Adipose tissue (tissue), 3 donors: ENCODE results near the gene NELFE. TPM values are rescaled to one million over a fixed set of nuclear protein-coding genes. Genes with fewer than 3 reads are reported as not detected.
A peak's percentile ranks its signal among the peaks of the same experiment; 100 is the strongest.

Source experiments
- H3K27ac ChIP-seq: one replicate; pipeline ENCODE4 v1.5.1; 2013; ENCODE audit warnings: low read depth, low read length
- WGBS, 3 donors: extraction: QIAGEN DNeasy Blood & Tissue Kit; methylation state at CpG; one replicate each; pipeline ENCODE4 v1.1.7; 2013; 5-methylcytosine and 5-hydroxymethylcytosine counted together
- polyA plus RNA-seq, 3 donors: library from polyadenylated mRNA; stranded (reverse); fragments of 200-250 nt; gene quantifications; one replicate each; pipeline ENCODE4 v1.2.3, GENCODE V29; 2013
- donor health status: healthy with polysubstance abuse.
- donor health status: Bipolar disorder and iron deficiency.
- donor health status: healthy.

Gene NELFE
- polyA plus RNA-seq, 3 donors = 38.8 to 60.8 (median 53.2) TPM

GRCh38 chr6:31958412-31958740 lies 395 bp downstream of the NELFE start:
- peak overlapping the region; percentile 28 for H3K27ac ChIP-seq
- 8 to 13% (median 10%) methylated on average over 11 of the region's 11 CpGs for WGBS, 3 donors

- 64 to 99% (median 65%) methylated on average over 3 of the region's 3 CpGs for WGBS, 3 donors
These were observed 2.0 kb downstream of the NELFE start for GRCh38 chr6:31956796-31957195.

GRCh38 chr6:31954511-31954910 lies 4.3 kb downstream of the NELFE start:
- no peak overlapping the region for H3K27ac ChIP-seq
- 95 to 98% (median 96%) methylated on average over 28 of the region's 28 CpGs for WGBS, 3 donors

More at GRCh38 chr6:31956796-31957195, 2.0 kb downstream of the NELFE start:
- H3K27ac ChIP-seq = no peak overlapping the region

GRCh38 chr6:31952890-31953289 lies 5.9 kb downstream of the NELFE start:
- no peak overlapping the region for H3K27ac ChIP-seq
- 75 to 81% (median 77%) methylated on average over 5 of the region's 5 CpGs for WGBS, 3 donors

- no peak overlapping the region for H3K27ac ChIP-seq
- WGBS, 3 donors = 48 to 57% (median 53%) methylated on average over 5 of the region's 5 CpGs
These were observed 6.5 kb downstream of the NELFE start for GRCh38 chr6:31952140-31952805.

GRCh38 chr6:31949926-31950548 lies 8.7 kb downstream of the NELFE start:
- H3K27ac ChIP-seq = no peak overlapping the region
- whole genome bisulfite sequencing, 3 donors = 81 to 92% (median 83%) methylated on average over 7 of the region's 7 CpGs

GRCh38 chr6:31948753-31949413 lies 9.9 kb downstream of the NELFE start:
- 66 to 72% (median 67%) methylated on average over 6 of the region's 6 CpGs for WGBS, 3 donors
- no peak overlapping the region for H3K27ac ChIP-seq

GRCh38 chr6:31948306-31948705 lies 10.5 kb downstream of the NELFE start:
- 69 to 82% (median 76%) methylated on average over 5 of the region's 5 CpGs for WGBS, 3 donors

GRCh38 chr6:31947864-31948263 lies 10.9 kb downstream of the NELFE start:
- H3K27ac ChIP-seq = no peak overlapping the region
- WGBS, 3 donors = 76 to 91% (median 86%) methylated on average over 4 of the region's 4 CpGs

More at GRCh38 chr6:31948306-31948705, 10.5 kb downstream of the NELFE start:
- no peak overlapping the region for H3K27ac ChIP-seq

GRCh38 chr6:31947070-31947675 lies 11.6 kb downstream of the NELFE start:
- WGBS, 3 donors = 86 to 89% (median 87%) methylated on average over 24 of the region's 24 CpGs
- H3K27ac ChIP-seq = no peak overlapping the region

- peak overlapping the region; percentile 44 for H3K27ac ChIP-seq
- 66 to 82% (median 74%) methylated on average over 11 of the region's 11 CpGs for WGBS, 3 donors
These were observed 12.3 kb downstream of the NELFE start for GRCh38 chr6:31946370-31946885.

GRCh38 chr6:31945507-31946369 lies 13.0 kb downstream of the NELFE start, which contains the start of gene CFB:
Gene CFB (plus strand): TSS chr6:31946095. CDS start chr6:31946222, 127 bp downstream.
- peak within 1 kb of the TSS; percentile 44 for H3K27ac ChIP-seq
- 37 to 46% (median 43%) methylated on average over 11 of the region's 11 CpGs for WGBS, 3 donors

GRCh38 chr6:31945154-31945506 lies 13.6 kb downstream of the NELFE start:
- H3K27ac ChIP-seq = no peak overlapping the region
- WGBS, 3 donors = 67 to 82% (median 71%) methylated on average over 9 of the region's 9 CpGs

- no peak overlapping the region for H3K27ac ChIP-seq
- 80 to 88% (median 85%) methylated on average over 3 of the region's 3 CpGs for WGBS, 3 donors
These were observed 15.0 kb downstream of the NELFE start for GRCh38 chr6:31943742-31944141.

GRCh38 chr6:31940256-31940664 lies 18.5 kb downstream of the NELFE start:
- WGBS, 3 donors = 4 to 20% (median 19%) methylated on average over 6 of the region's 6 CpGs
- no peak overlapping the region for H3K27ac ChIP-seq

- no peak overlapping the region for H3K27ac ChIP-seq
- WGBS, 3 donors = 66 to 85% (median 85%) methylated on average over 9 of the region's 9 CpGs
These were observed 22.9 kb downstream of the NELFE start for GRCh38 chr6:31935823-31936222.

GRCh38 chr6:31935021-31935420 lies 23.8 kb downstream of the NELFE start:
- no peak overlapping the region for H3K27ac ChIP-seq
- WGBS, 3 donors = 52 to 70% (median 55%) methylated on average over 3 of the region's 3 CpGs

GRCh38 chr6:31933537-31933936 lies 25.2 kb downstream of the NELFE start:
- WGBS, 3 donors = 81 to 90% (median 89%) methylated on average over 19 of the region's 19 CpGs
- no peak overlapping the region for H3K27ac ChIP-seq
